ENCODE data around the gene PXDC1. TPM values are rescaled to one million over a fixed set of nuclear protein-coding genes. Genes with fewer than 3 reads are reported as not detected.
"Not testable (repeated sequence)": the region's sequence is repeated elsewhere in the genome, so short reads cannot be mapped to it uniquely, and the experiment has no call there.

PXDC1 gene
- total and polyA plus RNA-seq, 9 donors: 15.3 to 29.0 (median 20.3) TPM

DNA sequence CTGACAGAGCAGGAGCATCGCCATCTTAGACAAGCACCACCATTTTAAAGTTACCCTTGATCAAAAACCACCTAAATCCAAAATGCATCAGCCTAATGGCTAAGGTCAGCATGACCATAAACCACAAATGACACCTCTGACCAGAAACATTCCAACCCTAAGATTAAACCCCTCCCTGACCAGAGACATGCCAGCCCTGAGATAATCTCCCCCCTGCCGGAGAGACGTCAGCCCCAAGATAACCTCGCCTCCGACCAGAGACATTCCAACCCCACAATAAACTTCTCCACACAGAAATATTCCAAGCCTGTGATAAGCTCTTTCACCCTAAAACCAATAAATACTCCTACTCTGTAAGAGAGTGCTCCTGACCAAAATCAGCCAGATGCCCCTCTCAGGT, 53.5 kb downstream of the PXDC1 start:
- H3K4me1 ChIP-seq (ENCODE audit: control insufficient read depth, insufficient read depth, low read length): peaks cover 6% of the 10 kb centered on the region
- H3K36me3 ChIP-seq (ENCODE audit: control insufficient read depth, insufficient read depth, low read length): no peaks in the 10 kb centered on the region
- H3K9me3 ChIP-seq (replicated peaks; ENCODE audit: control insufficient read depth, low read depth, low read length): no peaks in the 10 kb centered on the region
- H3K27me3 ChIP-seq (ENCODE audit: control insufficient read depth, insufficient read depth, low read length): no peaks in the 10 kb centered on the region
- WGBS (ENCODE audit: insufficient coverage): 92% methylated on average over 5 of the region's 5 CpGs
- no peak overlapping the region for H3K4me3 ChIP-seq (ENCODE audit: low read length)
- no peak for DNase-seq
- H3K27ac ChIP-seq (ENCODE audit: low read length): no peak overlapping the region

- Histone ChIP-seq H3K4me3 (ENCODE audit: low read length) (no peak overlapping the region), H3K27me3 (ENCODE audit: control insufficient read depth, insufficient read depth, low read length) (no peaks in the 10 kb centered on the region), H3K4me1 (ENCODE audit: control insufficient read depth, insufficient read depth, low read length) (peaks cover 6% of the 10 kb centered on the region), H3K9me3 (replicated peaks; ENCODE audit: control insufficient read depth, low read depth, low read length) (no peaks in the 10 kb centered on the region), H3K27ac (ENCODE audit: low read length) (no peak overlapping the region), H3K36me3 (ENCODE audit: control insufficient read depth, insufficient read depth, low read length) (no peaks in the 10 kb centered on the region)
- no CpG with 5 or more reads among the region's 1 CpG for WGBS (ENCODE audit: insufficient coverage)
- no peak for DNase-seq
Observed at GRCh38 chr6:3697609-3698008, 53.9 kb downstream of the PXDC1 start.

- no peak overlapping the region for H3K4me3 ChIP-seq (ENCODE audit: low read length)
- H3K27me3 ChIP-seq (ENCODE audit: control insufficient read depth, insufficient read depth, low read length): no peaks in the 10 kb centered on the region
- H3K9me3 ChIP-seq (replicated peaks; ENCODE audit: control insufficient read depth, low read depth, low read length): no peaks in the 10 kb centered on the region
- peak overlapping the region; percentile 9 for H3K27ac ChIP-seq (ENCODE audit: low read length)
- 37% methylated on average over 2 of the region's 5 CpGs for WGBS (ENCODE audit: insufficient coverage)
- DNase-seq: peak; percentile 50
- H3K36me3 ChIP-seq (ENCODE audit: control insufficient read depth, insufficient read depth, low read length): no peaks in the 10 kb centered on the region
- H3K4me1 ChIP-seq (ENCODE audit: control insufficient read depth, insufficient read depth, low read length): peaks cover 6% of the 10 kb centered on the region
Observed at GRCh38 chr6:3696525-3697088, 54.9 kb downstream of the PXDC1 start.

- Histone ChIP-seq H3K4me3 (ENCODE audit: low read length) (no peak overlapping the region), H3K36me3 (ENCODE audit: control insufficient read depth, insufficient read depth, low read length) (no peaks in the 10 kb centered on the region), H3K27me3 (ENCODE audit: control insufficient read depth, insufficient read depth, low read length) (no peaks in the 10 kb centered on the region), H3K9me3 (replicated peaks; ENCODE audit: control insufficient read depth, low read depth, low read length) (no peaks in the 10 kb centered on the region), H3K27ac (ENCODE audit: low read length) (no peak overlapping the region), H3K4me1 (ENCODE audit: control insufficient read depth, insufficient read depth, low read length) (peaks cover 6% of the 10 kb centered on the region)
- no CpG with 5 or more reads among the region's 2 CpGs for WGBS (ENCODE audit: insufficient coverage)
- no peak for DNase-seq
Observed at GRCh38 chr6:3695065-3695817, 56.3 kb downstream of the PXDC1 start.

DNA sequence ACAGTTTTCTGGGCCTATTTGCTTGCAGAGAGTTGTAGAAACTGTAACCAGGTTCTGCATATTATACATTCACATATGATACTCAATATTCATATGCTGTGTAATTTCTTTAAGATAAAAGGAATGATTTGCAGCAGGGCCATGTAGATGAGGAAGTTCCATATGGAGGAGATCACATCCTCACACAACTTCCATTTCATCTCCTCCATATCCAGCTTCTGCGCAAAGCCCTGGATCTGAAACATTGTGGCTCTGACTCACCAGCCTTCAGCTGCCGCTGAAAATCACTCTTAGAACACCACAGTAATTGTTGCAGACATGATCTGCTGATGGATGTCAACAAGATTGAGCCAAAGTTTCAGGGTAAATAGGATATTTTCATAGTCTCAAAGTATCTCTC, 57.7 kb downstream of the PXDC1 start:
- no peaks in the 10 kb centered on the region for H3K27me3 ChIP-seq (ENCODE audit: control insufficient read depth, insufficient read depth, low read length)
- no peak overlapping the region for H3K4me3 ChIP-seq (ENCODE audit: low read length)
- H3K36me3 ChIP-seq (ENCODE audit: control insufficient read depth, insufficient read depth, low read length): no peaks in the 10 kb centered on the region
- H3K27ac ChIP-seq (ENCODE audit: low read length): no peak overlapping the region
- H3K4me1 ChIP-seq (ENCODE audit: control insufficient read depth, insufficient read depth, low read length): peaks cover 6% of the 10 kb centered on the region
- WGBS (ENCODE audit: insufficient coverage): no CpG with 5 or more reads among the region's 2 CpGs
- H3K9me3 ChIP-seq (replicated peaks; ENCODE audit: control insufficient read depth, low read depth, low read length): no peaks in the 10 kb centered on the region
- peak; percentile 40 for DNase-seq

DNA sequence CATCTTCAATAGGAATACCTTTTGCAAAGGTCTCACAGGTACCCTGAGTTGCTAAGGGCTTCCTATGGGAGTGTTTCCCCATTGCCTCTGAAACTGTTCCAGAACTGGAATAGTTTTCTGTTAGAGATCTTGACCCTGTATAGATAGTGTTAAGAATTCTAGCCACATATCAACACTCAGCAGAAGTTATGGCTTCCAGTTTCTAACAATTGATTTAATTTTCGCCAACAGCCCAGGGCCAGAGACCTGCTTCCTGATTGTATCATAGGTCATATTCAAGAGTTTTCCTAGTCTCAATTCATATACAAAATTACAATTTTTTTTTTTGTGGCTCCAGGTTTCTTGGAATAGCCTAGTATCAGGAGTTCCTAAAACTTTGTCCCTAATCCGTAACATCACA, 61.0 kb downstream of the PXDC1 start:
- no peak overlapping the region for H3K4me3 ChIP-seq (ENCODE audit: low read length)
- no CpG with 5 or more reads among the region's 2 CpGs for WGBS (ENCODE audit: insufficient coverage)
- DNase-seq: no peak
- no peaks in the 10 kb centered on the region for H3K36me3 ChIP-seq (ENCODE audit: control insufficient read depth, insufficient read depth, low read length)
- H3K27ac ChIP-seq (ENCODE audit: low read length): no peak overlapping the region
- no peaks in the 10 kb centered on the region for H3K27me3 ChIP-seq (ENCODE audit: control insufficient read depth, insufficient read depth, low read length)
- no peaks in the 10 kb centered on the region for H3K9me3 ChIP-seq (replicated peaks; ENCODE audit: control insufficient read depth, low read depth, low read length)
- no peaks in the 10 kb centered on the region for H3K4me1 ChIP-seq (ENCODE audit: control insufficient read depth, insufficient read depth, low read length)

DNA sequence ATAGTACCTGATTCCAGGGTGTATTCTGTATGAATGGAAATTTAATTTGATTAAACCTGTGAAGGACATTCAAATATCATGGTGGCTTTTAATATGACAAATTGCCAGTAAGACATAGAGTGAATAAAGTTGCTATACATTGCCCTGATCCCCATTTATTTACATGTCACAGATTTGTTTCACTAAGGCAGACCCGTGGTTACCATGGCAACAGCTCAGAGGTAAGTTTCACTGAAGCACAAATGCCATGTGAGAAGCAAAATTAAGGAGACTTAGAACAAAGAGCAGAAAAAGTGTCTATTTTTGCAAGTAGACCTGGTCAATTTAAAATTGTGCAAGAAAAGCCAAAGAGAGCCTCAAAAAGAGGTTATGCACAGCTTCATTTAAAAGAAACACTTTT, 63.7 kb downstream of the PXDC1 start:
- Histone ChIP-seq H3K27ac (ENCODE audit: low read length) (no peak overlapping the region), H3K4me3 (ENCODE audit: low read length) (no peak overlapping the region), H3K4me1 (ENCODE audit: control insufficient read depth, insufficient read depth, low read length) (no peaks in the 10 kb centered on the region), H3K9me3 (replicated peaks; ENCODE audit: control insufficient read depth, low read depth, low read length) (no peaks in the 10 kb centered on the region), H3K36me3 (ENCODE audit: control insufficient read depth, insufficient read depth, low read length) (no peaks in the 10 kb centered on the region), H3K27me3 (ENCODE audit: control insufficient read depth, insufficient read depth, low read length) (no peaks in the 10 kb centered on the region)
- no peak for DNase-seq
- no CpG with 5 or more reads among the region's 1 CpG for WGBS (ENCODE audit: insufficient coverage)

- Histone ChIP-seq H3K27me3 (ENCODE audit: control insufficient read depth, insufficient read depth, low read length) (no peaks in the 10 kb centered on the region), H3K27ac (ENCODE audit: low read length) (no peak overlapping the region), H3K4me3 (ENCODE audit: low read length) (no peak overlapping the region), H3K9me3 (replicated peaks; ENCODE audit: control insufficient read depth, low read depth, low read length) (no peaks in the 10 kb centered on the region), H3K4me1 (ENCODE audit: control insufficient read depth, insufficient read depth, low read length) (no peaks in the 10 kb centered on the region), H3K36me3 (ENCODE audit: control insufficient read depth, insufficient read depth, low read length) (no peaks in the 10 kb centered on the region)
- 67% methylated on average over 1 of the region's 6 CpGs for WGBS (ENCODE audit: insufficient coverage)
- DNase-seq: no peak
Observed at GRCh38 chr6:3683331-3683730, 68.2 kb downstream of the PXDC1 start.

DNA sequence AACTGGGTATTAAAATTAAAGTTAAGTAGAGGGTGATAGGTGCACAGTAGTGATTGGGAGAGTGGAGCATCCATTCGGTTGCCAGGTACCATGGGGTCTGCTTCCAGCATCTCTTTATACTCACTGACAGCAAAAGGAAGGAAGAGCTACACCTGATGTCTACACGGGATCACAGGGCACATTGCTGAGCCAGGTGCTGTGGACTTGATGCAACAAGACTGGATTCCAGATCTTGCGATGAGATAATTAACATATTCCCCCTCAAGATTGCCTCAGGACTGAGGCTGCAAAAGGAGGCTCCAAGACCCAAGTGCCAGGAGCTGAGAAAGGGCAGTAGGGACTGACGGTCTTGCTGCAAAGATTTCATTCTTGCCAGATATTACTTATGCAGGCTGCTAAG, 72.6 kb downstream of the PXDC1 start:
- WGBS (ENCODE audit: insufficient coverage): no CpG with 5 or more reads among the region's 4 CpGs
- DNase-seq: no peak

DNA sequence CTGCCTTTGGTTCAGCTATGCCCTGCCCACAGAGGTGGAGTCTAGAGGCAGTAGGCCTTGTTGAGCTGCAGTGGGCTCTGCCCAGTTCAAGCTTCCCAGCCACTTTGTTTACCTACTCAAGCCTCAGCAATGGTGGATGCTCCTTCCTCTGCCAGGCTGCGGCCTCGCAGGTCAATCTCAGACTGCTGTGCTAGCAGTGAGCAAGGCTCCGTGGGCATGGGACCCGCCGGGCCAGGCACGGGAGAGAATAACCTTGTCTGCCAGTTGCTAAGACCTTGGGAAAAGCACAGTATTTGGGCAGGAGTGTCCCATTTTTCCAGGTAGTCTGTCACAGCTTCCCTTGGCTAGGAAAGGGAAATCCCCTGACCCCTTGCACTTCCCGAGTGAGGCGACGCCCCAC, 73.8 kb downstream of the PXDC1 start:
- DNase-seq; H3K27ac ChIP-seq (ENCODE audit: low read length); H3K27me3 ChIP-seq (ENCODE audit: control insufficient read depth, insufficient read depth, low read length); H3K9me3 ChIP-seq (replicated peaks; ENCODE audit: control insufficient read depth, low read depth, low read length); H3K4me1 ChIP-seq (ENCODE audit: control insufficient read depth, insufficient read depth, low read length); H3K36me3 ChIP-seq (ENCODE audit: control insufficient read depth, insufficient read depth, low read length); H3K4me3 ChIP-seq (ENCODE audit: low read length): not testable (repeated sequence)
- WGBS (ENCODE audit: insufficient coverage): 97% methylated on average over 6 of the region's 9 CpGs

More for the DNA sequence above, 72.6 kb downstream of the PXDC1 start:
- Histone ChIP-seq H3K27ac (ENCODE audit: low read length) (no peak overlapping the region), H3K36me3 (ENCODE audit: control insufficient read depth, insufficient read depth, low read length) (no peaks in the 10 kb centered on the region), H3K9me3 (replicated peaks; ENCODE audit: control insufficient read depth, low read depth, low read length) (no peaks in the 10 kb centered on the region), H3K4me3 (ENCODE audit: low read length) (no peak overlapping the region), H3K4me1 (ENCODE audit: control insufficient read depth, insufficient read depth, low read length) (no peaks in the 10 kb centered on the region), H3K27me3 (ENCODE audit: control insufficient read depth, insufficient read depth, low read length) (no peaks in the 10 kb centered on the region)
